ENCODE data around the gene MED13L. TPM values are rescaled to one million over a fixed set of nuclear protein-coding genes. Genes with fewer than 3 reads are reported as not detected.

MED13L gene
- total RNA-seq, 2 experiments from 2014 or later: 40.5 to 41.1 TPM

DNA sequence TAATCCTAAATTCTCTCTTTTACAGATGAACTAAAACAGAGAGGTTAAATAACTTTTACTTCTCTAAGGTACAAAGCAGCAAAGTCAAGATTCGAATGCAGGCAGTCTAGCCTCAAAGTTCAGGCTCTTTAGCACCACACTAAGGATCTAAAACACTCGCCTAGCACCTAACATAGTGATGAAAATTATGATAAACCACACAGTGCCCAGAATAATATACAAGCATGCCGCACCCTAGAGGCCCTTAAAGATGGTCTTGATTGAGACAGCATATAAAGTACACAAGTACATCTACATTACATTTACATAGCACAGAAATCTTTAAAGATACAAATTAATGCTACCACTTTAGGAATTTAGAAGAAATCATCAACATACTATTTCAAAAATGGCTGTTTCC is 207.0 kb downstream of the MED13L start:
- no peak overlapping the region for H3K4me3 Mint-ChIP-seq
- H3K36me3 Mint-ChIP-seq: peaks cover 4% of the 10 kb centered on the region
- H3K27ac Mint-ChIP-seq: no peak overlapping the region
- no peak for DNase-seq
- no peaks in the 10 kb centered on the region for H3K27me3 Mint-ChIP-seq
- H3K4me1 Mint-ChIP-seq: peaks cover 24% of the 10 kb centered on the region
- no peaks in the 10 kb centered on the region for H3K9me3 Mint-ChIP-seq

DNA sequence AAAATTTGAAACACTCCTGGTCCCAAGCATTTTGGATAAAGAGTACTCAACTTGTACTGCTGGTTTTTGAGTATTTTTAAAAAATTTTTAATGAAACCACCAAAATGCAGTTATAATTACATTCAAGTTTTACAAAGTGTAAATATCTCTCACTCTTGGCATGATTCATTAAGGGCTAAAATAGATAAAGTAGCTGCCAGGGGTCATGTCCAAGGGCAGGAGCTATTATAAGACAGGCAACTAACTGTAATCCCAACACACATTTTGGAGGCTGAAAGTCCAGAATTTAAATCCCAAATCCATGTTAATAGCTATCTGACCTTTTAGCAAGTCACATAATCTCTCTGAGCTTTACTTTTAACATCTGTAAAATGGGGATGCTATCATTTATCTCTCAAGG is 207.6 kb downstream of the MED13L start:
- Mint-ChIP-seq H3K27ac (no peak overlapping the region), H3K9me3 (no peaks in the 10 kb centered on the region), H3K36me3 (peaks cover 2% of the 10 kb centered on the region), H3K4me1 (peaks cover 22% of the 10 kb centered on the region), H3K4me3 (no peak overlapping the region), H3K27me3 (no peaks in the 10 kb centered on the region)
- DNase-seq: no peak

DNA sequence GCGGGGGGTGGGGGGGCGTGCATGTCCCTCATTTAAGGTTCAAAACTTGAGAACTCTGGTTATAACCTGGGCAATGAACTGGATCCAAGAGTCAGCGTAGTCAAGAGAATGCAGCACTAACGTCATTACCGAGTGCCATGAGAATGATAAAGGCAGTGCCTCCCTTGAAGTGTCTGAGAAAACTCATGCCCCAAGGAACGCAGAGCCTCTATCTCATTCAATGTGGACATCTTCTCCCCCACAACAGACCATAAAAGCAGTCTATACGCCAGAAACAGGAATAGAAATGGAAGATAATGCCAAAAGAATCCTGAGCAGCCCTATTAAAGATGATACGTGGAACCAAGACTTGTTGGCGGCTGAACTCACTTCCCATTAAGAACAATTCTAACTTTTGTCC is 208.6 kb downstream of the MED13L start:
- Mint-ChIP-seq H3K9me3 (no peaks in the 10 kb centered on the region), H3K27ac (no peak overlapping the region), H3K4me3 (no peak overlapping the region), H3K4me1 (peaks cover 22% of the 10 kb centered on the region), H3K36me3 (peaks cover 2% of the 10 kb centered on the region), H3K27me3 (no peaks in the 10 kb centered on the region)
- no peak for DNase-seq

DNA sequence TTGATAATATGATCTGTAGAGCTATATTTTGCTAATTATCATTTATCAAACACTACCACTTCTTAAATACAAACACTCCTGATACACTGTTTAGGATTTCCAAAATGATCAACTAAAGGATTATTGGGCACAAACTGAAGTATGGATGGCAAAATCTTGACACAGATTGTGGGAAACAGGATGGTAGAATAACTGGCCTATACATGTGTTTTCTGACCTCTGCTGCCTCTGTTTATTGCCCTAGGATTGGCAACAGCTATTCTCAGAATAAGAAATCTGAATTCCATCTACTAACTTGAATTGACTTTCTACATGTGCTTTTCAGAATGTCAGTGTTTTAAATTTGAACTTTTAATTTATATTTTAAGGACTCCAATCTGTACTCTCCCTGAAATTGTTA is 209.1 kb downstream of the MED13L start:
- Mint-ChIP-seq H3K27me3 (no peaks in the 10 kb centered on the region), H3K9me3 (no peaks in the 10 kb centered on the region), H3K36me3 (peaks cover 2% of the 10 kb centered on the region), H3K4me3 (no peak overlapping the region), H3K27ac (no peak overlapping the region), H3K4me1 (peaks cover 22% of the 10 kb centered on the region)
- DNase-seq: no peak

DNA sequence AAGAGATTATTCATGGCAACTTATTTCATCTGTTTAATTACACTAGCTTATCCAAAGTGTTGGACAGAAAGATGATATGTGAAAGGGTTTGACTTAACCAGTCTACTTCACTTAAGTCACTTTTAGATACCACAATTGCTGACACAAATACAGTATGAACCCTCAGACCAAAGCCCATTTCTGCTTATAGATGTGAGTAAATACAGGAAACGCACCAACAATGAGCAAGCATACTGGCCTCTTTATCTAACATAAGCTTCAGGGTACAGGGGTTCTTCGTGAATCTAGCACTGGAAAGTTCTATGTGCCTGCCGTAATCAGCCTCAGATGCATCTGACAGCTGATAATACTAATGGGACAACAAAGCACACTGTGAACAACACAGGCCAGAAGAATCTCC is 209.6 kb downstream of the MED13L start:
- H3K4me3 Mint-ChIP-seq: no peak overlapping the region
- no peak overlapping the region for H3K27ac Mint-ChIP-seq
- H3K36me3 Mint-ChIP-seq: peaks cover 2% of the 10 kb centered on the region
- DNase-seq: no peak
- no peaks in the 10 kb centered on the region for H3K9me3 Mint-ChIP-seq
- H3K27me3 Mint-ChIP-seq: no peaks in the 10 kb centered on the region
- H3K4me1 Mint-ChIP-seq: peaks cover 24% of the 10 kb centered on the region

DNA sequence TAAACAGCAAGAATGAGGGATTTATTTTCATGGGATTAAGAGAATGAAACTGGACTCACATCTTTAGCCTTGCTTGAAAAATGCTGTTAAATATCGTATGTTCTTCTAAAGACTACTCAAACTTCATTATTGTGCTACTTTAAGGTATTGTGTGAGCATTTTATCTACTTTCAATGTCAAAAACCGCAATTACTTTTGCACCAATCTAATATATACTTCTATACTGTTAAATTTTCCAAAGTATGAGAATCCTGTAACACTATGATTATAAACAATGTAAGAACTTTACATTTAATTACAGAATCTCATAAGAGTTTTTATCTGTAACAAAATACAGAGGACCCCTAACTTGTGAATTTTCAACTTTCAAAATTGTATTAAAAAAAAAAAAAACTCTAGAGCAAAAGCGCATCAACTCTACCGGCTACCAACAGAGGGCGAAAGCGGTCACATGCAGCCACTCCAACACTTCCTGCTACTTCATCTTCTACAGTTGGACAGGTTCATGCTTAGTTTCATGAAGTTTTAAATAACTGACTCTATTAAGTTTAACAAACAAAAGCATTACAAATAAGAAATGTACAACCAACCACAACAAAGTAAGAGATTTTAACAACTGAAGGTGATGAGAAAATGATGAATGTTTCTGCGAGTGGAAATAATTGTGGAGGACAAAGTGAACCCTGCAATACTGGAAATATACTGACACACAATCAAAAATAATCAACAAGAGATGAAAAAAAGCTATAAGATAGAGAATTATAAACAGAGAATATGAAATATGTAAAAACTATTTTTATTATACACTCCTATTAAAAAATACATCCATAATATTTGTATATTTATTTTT is 210.9 kb downstream of the MED13L start:
- no peak overlapping the region for H3K4me3 Mint-ChIP-seq
- H3K9me3 Mint-ChIP-seq: no peaks in the 10 kb centered on the region
- peak; percentile 42 for DNase-seq
- peaks cover 2% of the 10 kb centered on the region for H3K36me3 Mint-ChIP-seq
- H3K4me1 Mint-ChIP-seq: peaks cover 29% of the 10 kb centered on the region
- H3K27ac Mint-ChIP-seq: peak overlapping the region; percentile 46
- no peaks in the 10 kb centered on the region for H3K27me3 Mint-ChIP-seq

DNA sequence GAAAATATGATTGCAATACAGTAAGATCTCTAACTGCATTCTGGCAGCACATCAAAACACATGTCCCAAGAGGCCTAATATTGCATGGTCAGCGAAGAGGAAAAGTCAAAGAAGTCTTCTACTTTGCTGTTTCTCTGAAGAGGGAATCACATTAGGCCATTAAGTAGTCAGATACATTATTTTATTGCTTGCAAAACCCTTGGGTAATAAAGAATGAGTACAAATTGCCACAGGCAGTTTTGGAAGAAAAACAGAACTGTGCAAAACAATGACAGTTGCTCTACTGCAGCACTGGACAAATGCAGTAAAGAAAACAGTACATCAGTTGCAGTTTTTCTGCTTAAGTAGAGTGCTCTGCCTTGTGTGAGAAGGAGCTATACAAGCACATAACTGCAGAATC is 211.9 kb downstream of the MED13L start:
- Mint-ChIP-seq H3K4me3 (no peak overlapping the region), H3K9me3 (no peaks in the 10 kb centered on the region), H3K4me1 (peaks cover 34% of the 10 kb centered on the region), H3K36me3 (no peaks in the 10 kb centered on the region), H3K27ac (no peak overlapping the region), H3K27me3 (no peaks in the 10 kb centered on the region)
- no peak for DNase-seq

DNA sequence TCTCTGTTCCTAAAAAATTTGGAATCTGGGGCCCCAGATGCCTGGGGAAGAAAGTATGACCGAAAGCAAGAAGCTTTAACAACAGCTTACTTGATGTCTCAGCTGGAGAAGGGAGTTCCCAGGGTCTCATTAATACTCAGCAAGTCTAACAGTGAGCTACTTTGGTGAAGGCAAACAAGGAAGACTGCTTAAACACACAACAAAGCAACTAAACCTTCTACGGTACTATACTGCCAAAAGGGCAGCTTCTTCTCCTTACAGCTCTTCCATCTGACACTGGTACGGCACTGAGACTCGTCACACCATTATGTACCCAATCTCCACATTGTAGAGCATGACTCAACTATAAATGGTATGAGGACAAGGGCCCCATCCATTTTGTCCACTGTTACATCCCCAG is 213.0 kb downstream of the MED13L start:
- H3K36me3 Mint-ChIP-seq: no peaks in the 10 kb centered on the region
- no peaks in the 10 kb centered on the region for H3K27me3 Mint-ChIP-seq
- DNase-seq: no peak
- H3K27ac Mint-ChIP-seq: no peak overlapping the region
- H3K9me3 Mint-ChIP-seq: no peaks in the 10 kb centered on the region
- H3K4me1 Mint-ChIP-seq: peaks cover 33% of the 10 kb centered on the region
- H3K4me3 Mint-ChIP-seq: no peak overlapping the region

DNA sequence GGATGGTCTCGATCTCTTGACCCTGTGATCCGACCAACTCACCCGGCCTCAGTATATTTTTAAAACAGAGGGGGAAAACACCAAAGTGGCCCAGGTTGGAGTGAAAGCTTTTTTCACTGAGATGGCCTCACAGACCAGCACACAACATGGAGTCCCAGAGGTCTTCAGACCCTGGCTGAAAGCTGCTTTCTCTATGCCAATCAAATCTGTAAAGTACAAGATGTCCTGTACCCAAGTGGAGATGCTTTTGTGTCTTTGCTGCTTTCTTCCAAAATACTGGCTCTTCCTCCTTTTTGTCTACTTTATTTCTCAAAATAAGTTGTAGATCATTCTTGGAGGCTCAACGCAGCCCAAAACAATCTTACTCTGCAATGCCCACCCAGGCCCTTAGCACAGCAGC is 214.8 kb downstream of the MED13L start:
- Mint-ChIP-seq H3K9me3 (no peaks in the 10 kb centered on the region), H3K4me3 (no peak overlapping the region), H3K27me3 (no peaks in the 10 kb centered on the region), H3K36me3 (peaks cover 2% of the 10 kb centered on the region), H3K4me1 (peaks cover 41% of the 10 kb centered on the region), H3K27ac (no peak overlapping the region)
- DNase-seq: no peak

DNA sequence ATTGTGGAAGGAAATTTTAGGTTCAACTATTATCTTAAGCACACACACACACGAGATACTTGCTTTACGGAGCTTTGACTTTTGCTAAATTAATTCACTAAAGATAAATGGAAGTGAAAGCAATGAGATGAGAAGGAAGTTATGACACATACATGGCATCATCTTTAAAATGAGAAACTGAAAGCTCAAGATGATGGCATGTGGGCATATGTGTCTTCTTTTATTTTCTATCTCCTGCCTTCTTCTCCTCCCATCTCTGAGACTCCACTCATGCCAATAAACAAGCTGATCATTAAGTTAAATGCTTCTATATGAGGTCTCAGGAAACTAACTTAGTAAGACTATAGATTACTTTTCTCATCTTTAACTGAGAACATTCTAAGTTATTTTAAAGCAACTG is 216.7 kb downstream of the MED13L start:
- Mint-ChIP-seq H3K27me3 (no peaks in the 10 kb centered on the region), H3K4me1 (peaks cover 40% of the 10 kb centered on the region), H3K36me3 (peaks cover 2% of the 10 kb centered on the region), H3K4me3 (peak overlapping the region; percentile 72), H3K9me3 (no peaks in the 10 kb centered on the region), H3K27ac (peak overlapping the region; percentile 96)
- DNase-seq: no peak

DNA sequence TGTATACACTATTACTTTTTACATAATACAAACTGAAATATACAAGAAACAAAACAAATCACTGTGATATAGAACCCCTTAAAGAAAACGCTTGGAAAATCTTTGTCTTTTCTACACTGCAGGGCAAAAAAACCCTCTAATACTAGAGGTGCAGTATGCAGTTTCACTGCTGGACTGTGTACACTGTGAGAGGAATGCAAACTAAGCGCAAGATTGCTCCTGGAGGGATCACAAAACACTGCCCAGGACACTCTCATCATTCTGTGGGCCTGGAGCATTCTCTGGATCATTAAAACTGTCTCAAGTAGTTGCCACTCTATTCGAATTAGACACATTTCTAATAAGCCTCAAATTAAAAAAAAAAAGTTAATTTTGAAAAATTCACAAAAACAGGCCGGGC is 217.6 kb downstream of the MED13L start:
- Mint-ChIP-seq H3K4me1 (peaks cover 41% of the 10 kb centered on the region), H3K36me3 (peaks cover 2% of the 10 kb centered on the region), H3K9me3 (no peaks in the 10 kb centered on the region), H3K27ac (peak overlapping the region; percentile 96), H3K27me3 (no peaks in the 10 kb centered on the region), H3K4me3 (no peak overlapping the region)
- DNase-seq: no peak

DNA sequence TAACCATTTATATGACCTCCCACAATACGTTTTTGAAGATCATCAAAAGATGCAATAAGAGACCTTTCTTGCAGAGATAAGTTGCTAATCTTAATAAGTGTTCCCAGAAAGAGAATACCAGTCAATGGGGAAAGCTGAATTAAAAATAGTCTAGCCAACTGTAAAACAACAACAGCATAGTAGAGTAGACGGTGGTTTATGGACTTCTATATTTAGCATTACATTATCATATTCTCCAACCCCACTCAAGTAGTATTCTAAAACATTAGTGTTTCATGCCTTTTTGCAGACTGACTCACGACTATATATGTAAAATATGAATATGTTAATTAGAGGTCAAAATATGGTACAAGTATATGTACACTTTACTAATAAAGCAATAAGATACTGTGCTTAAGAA is 218.9 kb downstream of the MED13L start:
- H3K4me1 Mint-ChIP-seq: peaks cover 46% of the 10 kb centered on the region
- H3K4me3 Mint-ChIP-seq: no peak overlapping the region
- H3K36me3 Mint-ChIP-seq: peaks cover 2% of the 10 kb centered on the region
- no peaks in the 10 kb centered on the region for H3K9me3 Mint-ChIP-seq
- no peak for DNase-seq
- H3K27me3 Mint-ChIP-seq: no peaks in the 10 kb centered on the region
- H3K27ac Mint-ChIP-seq: peak overlapping the region; percentile 17

DNA sequence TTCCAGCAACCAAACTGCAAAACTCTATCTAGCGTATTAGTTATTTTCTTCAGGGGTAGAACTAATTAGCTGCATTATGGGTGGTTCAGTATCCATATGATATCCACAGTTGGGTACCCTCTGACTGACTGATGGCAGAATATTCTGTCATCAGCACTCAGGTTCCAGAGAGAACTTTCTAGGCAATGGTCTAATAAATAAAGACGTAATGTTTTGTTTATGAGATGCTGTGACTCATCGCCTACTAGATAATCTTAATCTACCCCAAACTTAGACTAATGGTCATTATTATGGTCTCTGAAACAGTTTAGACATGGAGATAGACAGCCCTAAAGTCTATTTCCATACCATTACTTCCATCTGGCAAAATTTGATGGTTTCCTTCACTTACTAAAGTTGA is 220.1 kb downstream of the MED13L start:
- no peak for DNase-seq
- H3K27me3 Mint-ChIP-seq: no peaks in the 10 kb centered on the region
- H3K27ac Mint-ChIP-seq: no peak overlapping the region
- peaks cover 50% of the 10 kb centered on the region for H3K4me1 Mint-ChIP-seq
- no peak overlapping the region for H3K4me3 Mint-ChIP-seq
- H3K36me3 Mint-ChIP-seq: peaks cover 2% of the 10 kb centered on the region
- H3K9me3 Mint-ChIP-seq: no peaks in the 10 kb centered on the region

DNA sequence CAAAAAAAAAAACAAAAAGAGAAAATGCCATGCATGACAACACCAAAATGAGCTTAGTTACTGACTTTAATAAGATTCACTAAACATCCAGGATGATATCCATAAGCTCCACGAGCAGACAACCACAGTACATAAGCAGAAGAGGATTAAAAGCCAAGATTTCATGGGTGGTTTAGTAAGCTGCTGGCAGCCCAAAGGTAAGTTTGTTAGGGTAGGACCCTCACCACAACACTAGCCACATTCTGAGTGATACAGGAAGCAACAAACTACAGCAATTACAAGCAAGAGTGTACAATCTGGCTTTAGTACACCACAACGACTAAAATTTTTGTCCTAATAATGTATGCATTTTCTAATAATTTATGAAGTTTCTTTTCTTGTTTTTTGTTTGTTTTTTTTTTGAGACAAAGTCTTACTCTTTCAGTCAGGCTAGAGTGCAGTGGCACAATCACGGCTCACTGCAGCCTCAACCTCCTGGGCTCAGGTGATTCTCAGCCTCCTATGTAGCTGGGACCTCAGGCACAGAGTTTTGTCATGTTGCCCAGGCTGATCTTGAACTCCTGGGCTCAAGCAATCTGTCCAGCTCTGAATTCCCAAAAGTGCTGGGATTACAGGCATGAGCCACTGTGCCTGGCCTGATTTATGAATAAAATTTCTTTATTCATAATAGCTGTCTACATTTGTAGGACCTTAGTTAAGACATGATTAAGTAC is 221.4 kb downstream of the MED13L start:
- peaks cover 52% of the 10 kb centered on the region for H3K4me1 Mint-ChIP-seq
- peaks cover 2% of the 10 kb centered on the region for H3K36me3 Mint-ChIP-seq
- DNase-seq: no peak
- no peak overlapping the region for H3K4me3 Mint-ChIP-seq
- no peaks in the 10 kb centered on the region for H3K9me3 Mint-ChIP-seq
- H3K27ac Mint-ChIP-seq: no peak overlapping the region
- H3K27me3 Mint-ChIP-seq: no peaks in the 10 kb centered on the region

DNA sequence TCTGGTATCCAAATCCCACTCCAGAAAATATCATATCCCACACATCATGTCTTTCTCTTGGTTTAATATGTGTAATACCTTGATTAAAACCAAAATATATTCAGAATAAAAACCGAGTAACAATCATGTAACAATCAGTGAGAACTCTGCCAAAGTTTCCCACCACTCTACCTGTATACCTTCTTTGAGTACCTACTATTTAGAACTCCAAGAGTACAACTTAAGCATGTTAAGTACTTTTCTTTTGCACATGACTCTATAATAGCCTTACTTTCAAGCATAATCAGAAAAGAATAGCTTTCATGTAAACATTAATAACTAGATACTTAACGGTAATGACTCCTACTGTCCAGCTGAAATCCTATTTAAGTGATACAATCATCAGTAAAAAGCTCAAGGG is 223.2 kb downstream of the MED13L start:
- Mint-ChIP-seq H3K27me3 (no peaks in the 10 kb centered on the region), H3K4me1 (peaks cover 59% of the 10 kb centered on the region), H3K4me3 (no peak overlapping the region), H3K36me3 (peaks cover 2% of the 10 kb centered on the region), H3K9me3 (no peaks in the 10 kb centered on the region), H3K27ac (no peak overlapping the region)
- no peak for DNase-seq
